Hematopoietic multipotent progenitor cell treated with erythropoietin and hydrocortisone succinate and interleukin-3 and kit ligand, for 4 days (in vitro differentiated cells): Measurements from ENCODE around the gene PARVG.

ENCODE experiments used
- DNase-seq: peaks from one replicate; pipeline ENCODE4 v3.0.0-alpha.2; 2015

Gene PARVG

DNA sequence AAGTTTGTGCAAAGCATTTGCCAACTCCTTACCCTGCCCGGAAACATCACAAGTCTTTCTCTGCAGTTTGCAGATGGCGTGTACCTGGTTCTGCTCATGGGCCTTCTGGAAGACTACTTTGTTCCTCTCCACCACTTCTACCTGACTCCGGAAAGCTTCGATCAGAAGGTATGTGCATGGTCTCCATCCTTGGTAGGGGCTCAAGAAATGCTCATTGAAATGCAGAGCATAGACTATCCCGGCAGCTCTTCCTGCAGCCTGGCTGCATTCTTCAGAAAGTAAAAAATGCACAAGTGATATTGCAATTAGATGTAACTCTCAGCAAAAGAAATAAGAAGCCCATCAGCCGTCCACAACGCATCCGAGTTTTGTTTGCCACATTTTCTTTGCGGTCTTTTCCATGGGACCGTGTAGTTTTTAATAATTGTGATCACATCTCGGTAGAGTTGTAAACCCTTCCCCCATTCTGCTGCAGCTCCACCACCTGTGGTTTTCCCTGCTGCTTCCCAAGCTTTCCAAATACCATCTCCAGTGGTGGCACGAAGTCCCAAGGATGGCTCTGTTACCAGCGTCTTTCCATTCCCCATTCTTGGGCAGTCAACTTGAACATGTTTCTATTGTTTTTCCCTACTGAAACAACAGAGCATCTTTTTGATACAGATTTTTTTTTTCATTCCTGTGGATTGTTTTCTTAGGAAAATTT lies 22.7 kb upstream of the PARVG start:
- DNase-seq: no peak

DNA sequence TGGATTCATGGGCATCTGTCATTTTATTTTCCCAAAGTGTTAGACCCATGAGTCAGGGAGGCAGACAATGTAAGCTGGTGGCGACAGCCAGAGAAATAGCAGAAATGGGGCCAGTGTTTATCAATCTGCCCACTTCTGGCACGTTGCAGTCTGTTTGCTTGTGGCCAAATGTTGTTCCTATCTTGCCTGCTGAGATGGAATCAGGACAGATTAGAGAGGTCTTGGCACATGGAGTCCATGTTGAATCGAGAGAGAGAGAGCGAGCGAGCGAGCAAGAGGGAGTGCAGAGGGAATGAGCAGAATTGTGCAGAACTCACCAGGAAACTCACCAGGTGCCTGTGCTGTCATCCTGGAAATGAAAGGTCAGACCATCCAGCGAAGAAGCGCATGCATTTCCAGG lies 21.9 kb upstream of the PARVG start:
- DNase-seq: no peak

DNA sequence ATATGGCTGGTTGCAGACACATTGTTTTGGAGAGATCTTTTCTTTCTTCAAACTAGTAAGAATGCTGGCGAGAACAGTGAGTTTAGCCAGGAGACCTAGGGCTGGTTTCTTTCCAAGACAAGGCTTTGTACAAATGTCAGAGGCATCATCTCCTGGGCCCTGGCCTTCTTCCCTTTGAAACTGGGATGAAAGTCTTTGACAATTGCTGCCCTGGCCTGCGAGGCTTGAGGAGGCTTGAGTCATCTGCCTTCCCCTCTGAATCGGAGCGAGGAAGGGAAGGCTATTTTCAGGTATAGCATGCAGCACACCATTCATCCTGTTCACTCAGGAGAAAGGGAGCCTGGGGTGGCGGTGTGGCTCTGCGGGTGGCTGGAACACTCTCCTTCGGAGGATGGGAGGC lies 21.5 kb upstream of the PARVG start:
- DNase-seq: no peak

DNA sequence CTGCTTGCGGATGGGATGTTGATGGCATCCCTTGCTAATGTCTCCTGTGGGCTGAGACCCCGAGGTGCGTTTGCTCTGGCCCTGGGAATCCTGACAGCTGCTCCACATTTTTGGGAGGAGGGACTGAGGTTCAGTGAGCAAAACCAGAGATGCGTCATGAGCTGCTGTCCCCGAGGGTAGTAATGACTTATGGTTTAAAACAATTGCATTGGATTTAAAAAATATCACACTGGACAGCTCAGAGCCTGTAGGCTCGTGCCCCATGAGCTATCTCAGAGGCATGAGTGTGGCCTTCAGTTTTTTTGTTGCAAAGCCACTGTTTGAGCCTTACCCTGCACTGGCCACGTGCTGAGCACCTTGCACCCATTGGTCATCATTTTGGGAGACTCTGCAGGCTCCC lies 20.9 kb upstream of the PARVG start:
- no peak for DNase-seq

DNA sequence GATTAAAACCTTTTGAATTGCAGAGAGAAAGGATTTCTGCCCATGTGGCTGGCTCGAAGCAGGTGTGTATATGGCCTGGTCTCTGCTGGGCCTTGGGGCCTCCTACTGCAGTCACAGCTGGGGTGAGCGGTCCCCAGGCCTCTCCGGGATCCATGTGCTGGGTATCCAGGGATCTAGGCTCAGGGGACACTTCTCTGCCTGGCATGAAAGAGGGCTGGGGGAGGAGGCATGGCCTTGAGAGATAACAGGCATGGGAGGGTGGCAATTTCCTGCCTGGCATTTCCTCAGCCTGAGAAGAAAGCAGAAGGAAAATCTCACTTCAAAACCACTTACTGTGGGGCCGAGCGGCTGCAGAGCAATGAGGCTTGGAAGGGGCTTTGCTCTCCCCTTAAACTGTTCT lies 20.3 kb upstream of the PARVG start:
- peak; percentile 84 for DNase-seq

DNA sequence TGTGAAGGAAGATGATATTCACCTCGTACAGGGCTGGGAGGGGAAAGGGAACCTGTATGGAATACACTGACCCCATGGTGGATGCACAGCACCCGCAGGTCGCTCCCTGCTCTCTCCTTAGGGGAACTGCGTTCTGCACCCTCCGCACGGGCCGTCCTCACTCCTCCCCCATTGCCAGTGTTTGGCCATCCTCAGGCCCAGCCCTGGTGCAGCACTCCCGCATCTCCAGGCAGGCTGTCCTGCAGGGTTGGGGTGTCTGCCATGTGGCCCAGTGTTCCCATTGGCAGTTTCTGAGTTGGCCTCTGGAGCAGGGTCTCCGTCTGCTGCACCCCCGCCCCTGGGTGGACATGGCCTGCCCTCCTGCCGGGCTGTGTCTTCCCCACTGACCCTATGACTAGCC lies 19.1 kb upstream of the PARVG start:
- DNase-seq: no peak

DNA sequence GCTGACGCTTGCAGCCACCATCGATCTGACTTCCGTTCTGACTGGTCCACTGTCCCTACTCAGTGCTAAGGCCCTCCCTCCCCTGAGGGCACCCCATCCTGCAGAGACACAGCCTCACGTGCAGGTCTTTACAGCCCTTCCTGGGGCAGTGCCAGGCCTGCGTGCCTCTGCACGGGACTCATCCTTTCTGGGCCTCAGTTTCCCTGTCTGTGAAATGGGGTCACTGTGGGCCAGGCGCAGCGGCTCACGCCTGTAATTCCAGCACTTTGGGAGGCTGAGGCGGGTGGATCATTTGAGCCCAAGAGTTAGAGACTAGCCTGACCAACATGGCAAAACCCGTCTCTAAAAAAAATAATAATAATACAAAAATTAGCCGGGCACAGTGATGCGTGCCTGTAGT lies 17.8 kb upstream of the PARVG start:
- no peak for DNase-seq

DNA sequence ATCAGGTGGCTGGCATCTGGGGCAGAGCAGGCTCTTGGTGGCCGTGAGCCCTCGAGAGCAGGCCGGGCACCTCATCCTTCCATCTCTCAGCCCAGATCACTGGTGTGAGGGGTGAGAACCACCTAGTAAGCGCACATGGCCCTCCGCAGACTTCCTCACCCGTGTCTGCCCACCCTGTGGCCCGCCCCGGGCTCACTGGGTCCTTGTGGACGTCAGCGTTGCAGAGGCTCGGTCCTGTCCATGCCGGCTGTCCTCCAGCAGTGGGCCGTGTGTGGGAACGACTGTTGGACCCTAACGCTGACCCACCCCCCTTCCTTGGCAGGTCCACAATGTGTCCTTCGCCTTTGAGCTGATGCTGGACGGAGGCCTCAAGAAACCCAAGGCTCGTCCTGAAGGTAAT lies 17.2 kb upstream of the PARVG start:
- DNase-seq: no peak

DNA sequence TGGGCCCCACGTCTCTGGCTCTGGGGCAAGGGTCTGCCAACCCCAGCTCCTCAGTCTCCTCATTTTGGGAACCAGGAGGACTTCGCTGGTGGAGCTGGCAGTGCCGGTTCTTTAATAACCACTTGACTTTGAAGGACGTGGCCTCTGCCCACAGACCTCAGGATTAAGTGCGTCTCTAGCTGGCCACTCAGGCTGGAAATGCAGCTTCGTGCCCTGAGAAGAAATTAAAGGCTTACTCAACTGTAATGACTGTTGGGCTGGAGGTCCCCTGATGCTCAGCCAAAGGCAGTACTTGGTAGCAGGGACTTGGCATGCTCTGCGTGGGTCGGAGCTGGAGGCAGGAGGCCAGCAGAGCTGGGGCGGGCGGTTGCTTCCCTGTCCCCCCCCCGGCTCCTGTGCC lies 16.7 kb upstream of the PARVG start:
- no peak for DNase-seq

DNA sequence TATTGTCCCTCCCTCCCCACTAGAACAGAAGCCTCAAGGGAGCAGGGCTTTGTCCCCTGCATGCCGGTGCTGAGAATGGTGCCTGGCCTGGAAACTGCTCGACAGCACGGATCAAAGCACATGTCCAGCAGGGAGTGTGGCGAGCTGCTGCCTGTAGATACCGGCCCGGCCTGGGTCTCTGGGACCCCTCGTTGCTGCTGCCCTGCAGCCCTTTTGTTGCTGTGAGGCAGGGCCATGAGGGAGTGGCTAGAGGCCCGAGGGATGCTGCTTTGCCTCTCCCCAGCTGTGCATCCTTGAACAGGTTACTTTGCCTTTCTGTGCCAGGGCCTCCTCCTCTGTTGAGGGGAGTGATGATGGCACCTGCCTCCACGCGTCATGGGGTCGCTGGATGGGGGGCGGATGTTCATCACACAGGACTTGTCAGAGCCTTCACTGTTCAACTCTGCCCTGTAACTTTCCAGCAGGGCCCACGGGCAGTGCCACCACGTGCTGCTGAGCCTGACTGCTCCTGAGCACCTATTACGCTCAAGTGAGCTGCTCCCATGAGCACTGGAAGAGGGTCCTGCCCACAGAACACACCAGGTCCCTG lies 15.3 kb upstream of the PARVG start:
- DNase-seq: no peak

DNA sequence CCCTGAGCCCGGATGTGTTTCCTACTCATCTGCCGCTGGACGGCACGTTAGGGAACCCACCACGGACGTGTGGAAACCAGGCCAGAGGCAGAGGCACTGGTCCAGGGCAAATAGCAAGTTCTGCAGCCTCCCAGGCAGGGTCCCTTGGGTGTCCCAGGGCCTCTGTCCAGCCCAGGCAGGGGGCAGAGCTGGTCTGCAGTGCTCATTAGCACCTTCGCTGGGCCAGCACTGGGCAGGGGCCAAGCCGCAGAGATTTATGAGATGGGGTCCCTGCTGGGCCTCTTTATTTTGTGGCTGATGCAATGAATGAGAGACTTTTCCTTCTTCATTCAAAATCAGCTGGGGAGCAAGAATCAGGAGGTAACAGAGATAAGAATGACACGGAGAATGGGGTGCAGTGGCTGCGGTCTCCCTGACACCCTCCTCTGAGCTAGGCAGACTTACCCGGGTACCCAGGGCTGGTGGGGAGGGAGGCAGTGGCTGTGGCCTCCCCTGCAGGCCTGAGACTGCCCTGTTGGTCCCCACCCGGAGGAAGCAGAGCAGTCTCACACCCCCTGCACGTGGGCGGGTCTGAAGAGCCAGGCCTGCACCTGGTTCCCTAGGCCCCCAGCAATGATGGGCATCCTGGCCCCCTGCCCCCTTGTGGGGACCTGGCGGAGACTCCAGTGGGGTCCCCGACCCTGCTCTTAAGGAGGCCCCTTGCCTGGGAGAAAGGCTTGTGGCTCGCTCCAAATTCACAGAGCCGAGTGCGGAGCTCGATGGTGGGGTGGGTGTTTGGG lies 14.0 kb upstream of the PARVG start:
- no peak for DNase-seq

DNA sequence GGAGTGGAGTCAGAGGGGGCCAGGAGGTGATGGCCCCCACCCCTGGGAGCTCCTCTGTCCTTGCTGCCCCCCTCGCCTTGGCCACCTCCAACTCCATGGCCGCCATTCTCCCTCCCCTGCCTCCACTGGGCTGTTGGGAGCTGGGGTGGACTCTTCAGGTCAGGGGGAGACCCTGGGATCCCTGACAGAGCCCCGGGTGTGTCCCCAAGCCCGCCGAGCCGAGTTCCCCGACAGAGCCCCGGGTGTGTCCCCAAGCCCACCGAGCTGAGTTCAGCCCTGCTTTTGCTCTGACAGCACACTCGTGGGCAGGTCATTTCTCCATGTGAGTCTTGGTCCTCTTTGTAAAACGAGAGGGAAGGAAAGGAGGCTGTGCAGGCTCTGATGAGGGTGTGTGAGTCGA lies 13.2 kb upstream of the PARVG start:
- DNase-seq: no peak

DNA sequence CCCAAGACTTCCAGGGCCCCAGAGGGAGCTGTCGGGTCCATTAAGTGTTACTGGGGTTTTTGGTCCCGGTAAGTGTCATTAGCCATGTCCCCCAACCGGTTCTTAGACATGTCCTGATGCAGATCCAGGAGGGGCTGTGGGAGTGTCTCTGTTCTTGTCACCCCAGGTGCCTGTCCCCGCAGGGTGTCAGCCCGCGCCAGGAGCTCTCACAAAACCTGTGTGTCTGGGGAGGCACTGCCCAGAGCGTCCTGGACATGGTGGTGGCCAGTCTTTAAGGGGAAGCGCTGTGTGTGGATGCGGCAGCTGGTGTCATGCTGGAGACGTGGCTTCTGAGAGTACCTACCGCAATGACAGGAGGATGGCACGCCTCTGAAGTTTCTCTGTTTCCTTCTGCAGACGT lies 12.5 kb upstream of the PARVG start:
- no peak for DNase-seq

DNA sequence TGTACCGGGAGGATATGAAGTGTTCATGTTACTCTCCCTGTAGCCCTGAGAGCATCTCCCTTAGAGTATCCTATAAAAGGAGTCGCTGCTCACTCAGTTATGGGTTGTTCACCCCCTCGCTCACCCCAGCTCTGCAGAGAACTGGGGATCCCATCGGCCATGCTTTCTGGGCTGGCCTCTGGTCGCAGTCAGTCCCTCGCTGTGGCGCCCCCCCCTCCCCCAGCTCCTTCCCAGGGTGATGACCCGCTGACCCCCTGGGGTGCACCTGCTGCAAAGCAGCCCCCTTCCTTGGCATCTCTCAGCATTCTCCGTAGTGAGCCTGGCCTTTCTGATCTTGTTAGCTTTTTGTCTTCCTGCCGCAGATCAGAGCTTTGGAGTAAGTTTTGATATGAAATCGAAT lies 10.3 kb upstream of the PARVG start:
- DNase-seq: no peak

DNA sequence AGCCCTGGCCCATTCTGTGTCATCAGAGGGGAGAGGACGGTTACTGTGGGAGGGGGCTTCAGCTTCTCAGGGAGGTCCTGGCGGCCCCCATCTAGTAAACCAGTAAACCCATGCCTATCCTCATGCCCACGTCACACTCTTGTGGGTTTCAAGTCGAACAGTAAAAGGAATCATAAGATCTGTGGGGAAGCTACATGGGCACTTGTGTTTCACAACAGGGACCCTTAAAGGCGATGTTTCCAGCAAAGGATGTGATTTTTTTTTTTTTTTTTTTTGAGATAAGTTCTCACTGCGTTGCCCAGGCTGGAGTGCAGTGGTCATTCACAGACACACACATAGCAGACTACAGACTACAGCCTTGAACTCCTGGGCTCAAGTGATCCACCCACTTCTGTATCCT lies 9.2 kb upstream of the PARVG start:
- DNase-seq: peak; percentile 63

DNA sequence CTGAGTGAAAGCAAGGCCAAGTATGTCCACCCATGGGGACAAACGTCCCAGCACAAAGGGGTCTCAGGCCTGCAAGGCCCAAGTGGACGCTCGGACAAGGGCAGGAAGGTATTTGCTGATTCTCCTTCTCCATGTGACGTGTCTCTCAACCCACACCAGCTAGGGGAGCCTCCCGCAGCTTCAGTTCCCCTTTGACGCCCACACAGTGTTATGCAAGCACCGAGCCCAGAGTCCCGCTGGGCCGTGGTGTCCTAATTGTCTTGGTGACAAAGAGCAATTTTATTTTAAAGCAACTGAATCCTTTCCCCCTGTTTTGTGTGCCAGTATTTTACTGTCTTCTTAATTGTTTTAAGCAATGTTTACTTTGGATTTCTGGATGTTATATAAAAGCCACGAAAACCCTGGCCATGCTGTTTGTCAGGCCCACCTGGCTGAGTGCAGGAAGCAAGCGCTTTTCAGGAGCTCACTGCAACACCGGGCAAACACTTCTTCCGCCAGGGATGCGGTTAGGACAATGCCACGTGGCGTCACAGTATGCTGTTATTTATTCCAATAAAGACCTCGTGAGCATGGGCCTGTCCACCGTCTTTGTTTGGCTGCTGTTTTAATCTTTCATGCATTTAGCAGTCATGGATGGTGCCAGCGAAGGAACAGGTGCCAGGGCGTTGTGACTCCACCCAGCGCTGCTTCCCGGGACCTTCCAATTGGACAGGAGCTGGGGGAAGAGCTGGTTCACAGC lies 8.2 kb upstream of the PARVG start:
- DNase-seq: peak; percentile 90

DNA sequence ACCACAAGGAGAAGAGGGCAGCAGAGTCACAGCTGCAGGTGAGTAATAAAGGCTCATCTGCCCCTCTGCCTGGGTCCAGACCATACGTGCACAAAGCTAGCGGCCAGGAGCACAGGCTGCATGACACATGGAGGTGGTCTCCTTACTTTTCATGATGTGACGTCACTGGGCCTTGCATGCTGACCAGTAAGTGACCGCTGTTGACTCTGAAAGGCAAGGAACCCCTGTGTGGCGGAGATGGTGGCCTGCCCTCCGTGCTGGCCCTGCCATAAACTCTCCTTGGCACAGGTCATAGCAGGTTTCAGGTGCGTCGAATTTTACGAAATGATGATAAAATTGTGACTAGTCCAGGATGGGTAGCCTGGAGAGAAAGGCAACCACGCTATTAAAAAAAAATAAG lies 7.6 kb upstream of the PARVG start:
- DNase-seq: no peak

DNA sequence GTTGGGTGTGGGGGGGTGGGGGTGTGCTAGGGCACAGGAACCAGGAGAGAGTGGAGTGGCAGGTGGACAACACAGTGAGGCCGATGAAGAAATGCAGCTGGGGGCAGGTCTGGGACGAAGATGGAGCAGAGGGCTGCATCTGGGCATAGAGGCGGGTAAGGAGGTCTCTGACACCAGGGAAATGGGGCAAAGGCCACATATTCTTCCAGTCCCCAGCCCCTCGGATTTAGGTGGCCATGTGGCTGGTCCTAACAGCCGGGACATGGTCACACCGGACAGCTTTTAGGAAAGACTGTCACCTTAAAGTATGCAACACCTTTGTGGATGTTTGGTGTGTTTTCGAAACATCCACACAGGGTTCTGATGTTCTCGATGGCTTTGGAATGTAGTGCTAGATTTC lies 5.0 kb upstream of the PARVG start:
- DNase-seq: no peak

DNA sequence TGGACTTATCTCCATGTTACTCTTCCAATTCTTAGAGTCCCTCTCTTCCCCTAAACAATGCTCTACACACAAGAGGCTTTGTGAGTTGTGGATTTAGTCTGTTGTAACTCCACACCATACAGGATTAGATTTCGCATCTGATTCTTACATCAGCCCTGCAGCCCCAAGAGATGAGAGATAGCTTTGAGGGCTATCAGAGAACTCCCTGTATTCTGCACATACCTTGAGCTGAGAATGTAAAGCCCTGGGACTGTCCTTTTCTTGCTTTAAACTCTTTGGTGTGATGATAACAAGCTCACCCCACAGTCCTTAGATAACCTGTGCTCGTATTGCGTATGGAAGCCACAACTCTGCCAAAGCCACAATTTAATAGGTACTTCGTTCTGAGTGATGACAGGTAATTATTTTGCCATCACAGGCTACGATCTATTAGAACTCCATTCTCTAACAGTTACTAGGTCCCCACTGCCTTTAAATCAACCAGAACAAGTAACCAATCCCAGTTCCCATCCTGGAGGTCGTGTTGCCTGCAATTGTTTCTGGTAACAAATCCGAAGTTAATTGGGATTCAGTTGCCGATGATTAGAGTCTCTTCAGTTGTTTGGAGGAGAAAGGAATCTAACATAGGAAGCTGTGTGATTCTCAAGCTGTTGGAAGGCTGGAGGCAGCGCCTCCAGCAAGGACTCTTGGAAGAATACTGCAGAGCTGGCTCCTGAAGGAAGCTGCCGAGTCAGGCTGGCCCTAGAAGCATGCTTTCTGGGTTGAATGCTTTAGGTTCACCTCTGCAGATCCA lies 1.3 kb upstream of the PARVG start:
- peak; percentile 32 for DNase-seq

DNA sequence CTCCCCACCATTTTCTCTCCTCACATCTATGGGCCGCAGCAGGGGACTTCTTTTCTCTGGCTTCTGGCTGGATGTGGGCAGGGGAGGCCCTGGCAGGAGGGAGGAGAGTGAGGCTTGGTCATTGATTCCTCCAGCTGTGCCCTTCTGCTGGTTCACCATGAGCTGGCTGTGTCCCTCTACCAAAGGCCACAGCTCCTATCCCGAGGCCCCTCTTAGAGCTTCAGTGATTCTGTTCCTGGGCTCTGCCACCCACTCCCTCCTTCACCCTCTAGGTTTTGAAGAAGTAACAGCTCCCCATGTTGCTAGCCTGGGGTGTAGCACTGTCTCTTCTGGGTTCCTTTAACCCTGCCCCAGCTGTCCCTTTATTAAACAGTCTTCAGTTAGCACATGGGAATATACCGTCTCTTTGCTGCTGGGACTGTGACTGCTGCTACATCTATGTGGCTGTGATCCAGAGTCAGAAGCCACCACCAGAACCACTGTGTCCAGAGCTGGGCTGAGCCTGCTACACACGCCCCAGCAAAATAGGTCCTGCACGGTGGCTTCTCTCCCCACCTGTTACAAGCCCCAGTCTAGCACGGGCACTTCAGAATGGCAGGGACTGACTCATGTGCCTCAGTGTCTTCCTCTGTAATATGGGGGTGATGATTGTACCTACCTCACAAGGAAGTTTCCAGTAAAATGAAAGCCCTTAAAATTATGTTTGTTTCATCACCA lies 578 bp upstream of the PARVG start:
- DNase-seq: peak; percentile 50

DNA sequence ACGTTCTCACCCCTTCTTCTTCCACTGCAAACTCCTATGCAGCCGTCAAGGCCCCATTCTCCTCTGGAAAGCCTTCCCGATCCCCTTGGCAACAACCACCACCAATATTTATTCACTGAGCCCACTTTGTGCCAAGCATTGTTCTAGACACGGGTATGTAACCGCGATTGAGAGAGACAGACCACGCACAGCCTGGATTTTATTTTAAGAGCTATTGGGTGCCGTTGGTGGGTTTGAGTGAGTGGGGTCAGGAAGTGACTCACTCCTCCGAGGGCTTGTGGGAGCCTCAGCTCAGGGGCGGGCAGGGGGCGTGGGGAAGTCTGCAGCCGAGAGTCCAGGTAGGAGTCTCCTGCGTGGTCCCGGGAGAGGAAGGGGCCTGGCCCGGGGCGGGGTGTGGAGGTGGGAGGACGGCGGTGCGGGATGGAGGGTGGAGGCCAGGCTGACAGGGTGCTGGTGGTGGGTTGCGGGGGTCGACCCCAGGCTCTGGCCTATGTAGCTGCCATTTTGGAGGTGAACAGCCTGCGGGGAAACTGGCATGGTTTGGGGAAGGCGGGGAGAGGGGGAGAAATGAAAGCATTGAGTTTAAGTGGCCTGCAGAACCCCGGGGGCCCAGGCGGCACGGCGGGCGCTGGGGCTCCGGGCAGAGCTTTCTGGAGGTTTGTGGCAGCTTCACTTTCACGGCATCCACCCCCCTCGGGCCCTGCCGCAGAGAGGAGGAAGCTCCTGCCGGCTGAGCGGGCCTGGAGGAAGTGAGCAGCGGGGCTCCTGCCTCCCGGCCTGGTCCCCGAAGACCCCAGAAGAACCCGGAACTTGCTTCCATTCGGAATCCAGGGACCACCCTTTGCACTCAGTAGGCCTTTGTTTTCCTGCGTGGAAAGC lies 547 bp downstream of the PARVG start:
- peak; percentile 85 for DNase-seq
